Measurements from ENCODE around the gene TYSND1. TPM values are rescaled to one million over a fixed set of nuclear protein-coding genes. Genes with fewer than 3 reads are reported as not detected.

Gene TYSND1
- total and polyA plus RNA-seq, 2 of the 13 experiments (the other 11 are each of a cell fraction or from before 2014, with no cell fraction given), result 3.3 to 8.9 TPM

- TF ChIP-seq ZNF496 (CRISPR knock-in tag; IDR thresholded peaks at IDR 0.05; ENCODE audit: insufficient replicate concordance) (no peak), CEBPG (CRISPR knock-in tag; IDR thresholded peaks at IDR 0.05) (no peak), ZBTB49 (CRISPR knock-in tag; IDR thresholded peaks at IDR 0.05; ENCODE audit: borderline replicate concordance) (no peak), HMG20B (CRISPR knock-in tag; conservative IDR thresholded peaks at IDR 0.05) (no peak), SIX1 (CRISPR knock-in tag; IDR thresholded peaks at IDR 0.05; ENCODE audit: borderline replicate concordance) (no peak), KMT2B (CRISPR knock-in tag; IDR thresholded peaks at IDR 0.05) (no peak), KIAA2018 (CRISPR knock-in tag; IDR thresholded peaks at IDR 0.05; ENCODE audit: borderline replicate concordance) (no peak)
These were observed 49.0 kb downstream of the TYSND1 start (continued) for GRCh38 chr10:70097459-70097858.

Measured in HepG2 (cell line).